ENCODE data around the gene SPATA45. TPM values are rescaled to one million over a fixed set of nuclear protein-coding genes. Genes with fewer than 3 reads are reported as not detected.

Gene SPATA45
- total and polyA plus RNA-seq, 2 of the 13 experiments (the other 11 are each of a cell fraction or from before 2014, with no cell fraction given), result 0.17 to 0.64 TPM

GRCh38 chr1:212791676-212792395 is 55.6 kb downstream of the SPATA45 start, which contains the start of the genes NSL1 and TATDN3 (continued):
- TF ChIP-seq, protein P1, sequence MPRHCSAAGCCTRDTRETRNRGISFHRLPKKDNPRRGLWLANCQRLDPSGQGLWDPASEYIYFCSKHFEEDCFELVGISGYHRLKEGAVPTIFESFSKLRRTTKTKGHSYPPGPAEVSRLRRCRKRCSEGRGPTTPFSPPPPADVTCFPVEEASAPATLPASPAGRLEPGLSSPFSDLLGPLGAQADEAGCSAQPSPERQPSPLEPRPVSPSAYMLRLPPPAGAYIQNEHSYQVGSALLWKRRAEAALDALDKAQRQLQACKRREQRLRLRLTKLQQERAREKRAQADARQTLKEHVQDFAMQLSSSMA (CRISPR knock-in tag; IDR thresholded peaks at IDR 0.05), result peak; percentile 97
- TF ChIP-seq SAFB2 (CRISPR knock-in tag; IDR thresholded peaks at IDR 0.05; ENCODE audit: borderline replicate concordance, low read depth), result peak; percentile 97
- 0 out of 2 replicates have a peak, but pooled peaks have one; percentile 42 for TF ChIP-seq ZNF235 (CRISPR knock-in tag; IDR thresholded peaks at IDR 0.05; ENCODE audit: borderline replicate concordance)
- no peak for TF ChIP-seq ZBTB1 (CRISPR knock-in tag; IDR thresholded peaks at IDR 0.05; ENCODE audit: borderline replicate concordance)
- TF ChIP-seq CBFB (CRISPR knock-in tag; IDR thresholded peaks at IDR 0.05), result peak; percentile 97
- no peak for TF ChIP-seq SP1 (IDR thresholded peaks at IDR 0.05)
- TF ChIP-seq SP1 (CRISPR knock-in tag; IDR thresholded peaks at IDR 0.05), result peak; percentile 88
- TF ChIP-seq ZNF33A (CRISPR knock-in tag; IDR thresholded peaks at IDR 0.05; ENCODE audit: borderline replicate concordance), result 0 out of 2 replicates have a peak, but pooled peaks have one; percentile 73
- no peak for TF ChIP-seq TCF12 (IDR thresholded peaks at IDR 0.05)
- no peak; the same call in 1 of the 2 replicates for TF ChIP-seq TCF12 (CRISPR knock-in tag; IDR thresholded peaks at IDR 0.05)
- no peak; the same call in 1 of the 2 replicates for TF ChIP-seq NAIF1 (CRISPR knock-in tag; IDR thresholded peaks at IDR 0.05; ENCODE audit: borderline replicate concordance)
- peak; percentile 96 for TF ChIP-seq ZNF343 (CRISPR knock-in tag; IDR thresholded peaks at IDR 0.05)
- peak; percentile 83 for TF ChIP-seq PPARG (CRISPR knock-in tag; conservative IDR thresholded peaks at IDR 0.05)
- peak; percentile 97 for TF ChIP-seq ERF (CRISPR knock-in tag; IDR thresholded peaks at IDR 0.05)
- TF ChIP-seq PHF5A (CRISPR knock-in tag; IDR thresholded peaks at IDR 0.05; ENCODE audit: low read depth, unreplicated experiment), result peak; percentile 92
- peak; percentile 66 for TF ChIP-seq NR2F2 (IDR thresholded peaks at IDR 0.05; ENCODE audit: borderline replicate concordance, low read depth)
- TF ChIP-seq ZSCAN12 (CRISPR knock-in tag; IDR thresholded peaks at IDR 0.05), result no peak; the same call in 1 of the 2 replicates
- peak; percentile 96 for TF ChIP-seq YY1 (IDR thresholded peaks at IDR 0.05; ENCODE audit: insufficient read depth, insufficient replicate concordance, low read depth, low read length)
- TF ChIP-seq FLYWCH1 (CRISPR knock-in tag; IDR thresholded peaks at IDR 0.05), result no peak
- TF ChIP-seq ZBTB43 (CRISPR knock-in tag; conservative IDR thresholded peaks at IDR 0.05), result peak; percentile 16; the same call in 1 of the 2 replicates
- peak; percentile 69; the same call in 1 of the 2 replicates for TF ChIP-seq ZNF17 (CRISPR knock-in tag; IDR thresholded peaks at IDR 0.05)
- TF ChIP-seq GLI4 (CRISPR knock-in tag; IDR thresholded peaks at IDR 0.05; ENCODE audit: borderline replicate concordance), result peak; percentile 57; the same call in 1 of the 2 replicates
- TF ChIP-seq CCAR2 (optimal IDR thresholded peaks at IDR 0.05; ENCODE audit: low read depth, low read length), result peak; percentile 78
- TF ChIP-seq, protein P2, sequence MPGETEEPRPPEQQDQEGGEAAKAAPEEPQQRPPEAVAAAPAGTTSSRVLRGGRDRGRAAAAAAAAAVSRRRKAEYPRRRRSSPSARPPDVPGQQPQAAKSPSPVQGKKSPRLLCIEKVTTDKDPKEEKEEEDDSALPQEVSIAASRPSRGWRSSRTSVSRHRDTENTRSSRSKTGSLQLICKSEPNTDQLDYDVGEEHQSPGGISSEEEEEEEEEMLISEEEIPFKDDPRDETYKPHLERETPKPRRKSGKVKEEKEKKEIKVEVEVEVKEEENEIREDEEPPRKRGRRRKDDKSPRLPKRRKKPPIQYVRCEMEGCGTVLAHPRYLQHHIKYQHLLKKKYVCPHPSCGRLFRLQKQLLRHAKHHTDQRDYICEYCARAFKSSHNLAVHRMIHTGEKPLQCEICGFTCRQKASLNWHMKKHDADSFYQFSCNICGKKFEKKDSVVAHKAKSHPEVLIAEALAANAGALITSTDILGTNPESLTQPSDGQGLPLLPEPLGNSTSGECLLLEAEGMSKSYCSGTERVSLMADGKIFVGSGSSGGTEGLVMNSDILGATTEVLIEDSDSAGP (CRISPR knock-in tag; IDR thresholded peaks at IDR 0.05; ENCODE audit: borderline replicate concordance), result peak; percentile 98
- TF ChIP-seq PHB2 (IDR thresholded peaks at IDR 0.05; ENCODE audit: partially characterized antibody), result no peak
- TF ChIP-seq XBP1 (CRISPR knock-in tag; IDR thresholded peaks at IDR 0.05), result no peak
- no peak for TF ChIP-seq NR3C1 (CRISPR knock-in tag; IDR thresholded peaks at IDR 0.05)
- TF ChIP-seq RBM22 (optimal IDR thresholded peaks at IDR 0.05; ENCODE audit: low read length), result no peak

Data from HepG2 (cell line).